GM23338 (cell line): Measurements from ENCODE around the gene PFKFB2. TPM values are rescaled to one million over a fixed set of nuclear protein-coding genes. Genes with fewer than 3 reads are reported as not detected.

Experiments
- ATAC-seq: fragments of 200-7000 bp; cut with Tn5 transposase; 3 replicates; pipeline ENCODE4 v1.9.1; 2020
- DNase-seq: peaks from one replicate; pipeline ENCODE4 v3.0.0-alpha.2; 2015; ENCODE audit warnings: low spot score
- H2AFZ ChIP-seq: fragments of 200-600 bp; sonication (generic); 2 replicates; pipeline ENCODE4 v1.8.0; 2016; ENCODE audit warnings: antibody characterized with exemption, mild to moderate bottlenecking, moderate library complexity
- H3F3A ChIP-seq: fragments of 200-600 bp; sonication (generic); replicated peaks from 2 replicates; pipeline ENCODE4 v1.8.0; 2017; ENCODE audit warnings: antibody characterized with exemption, mixed run types, low read depth
- H3K27ac ChIP-seq: fragments of 200-600 bp; sonication (generic); 2 replicates; pipeline ENCODE4 v1.6.1; 2016; ENCODE audit warnings: low read depth
- H3K27me3 ChIP-seq: fragments of 200-600 bp; sonication (generic); 2 replicates; pipeline ENCODE4 v1.8.0; 2016; ENCODE audit warnings: mild to moderate bottlenecking, mixed run types, moderate library complexity; ENCODE audit not compliant: insufficient read depth
- H3K36me3 ChIP-seq: fragments of 200-600 bp; sonication (generic); 2 replicates; pipeline ENCODE4 v1.8.0; 2016; ENCODE audit warnings: mild to moderate bottlenecking; ENCODE audit not compliant: insufficient read depth
- H3K4me1 ChIP-seq: fragments of 200-600 bp; sonication (generic); 2 replicates; pipeline ENCODE4 v1.8.0; 2016; ENCODE audit warnings: mild to moderate bottlenecking, moderate library complexity; ENCODE audit not compliant: insufficient read depth
- H3K4me2 ChIP-seq: fragments of 200-600 bp; sonication (generic); 2 replicates; pipeline ENCODE4 v1.7.1; 2017; ENCODE audit warnings: mixed run types
- H3K4me3 ChIP-seq: fragments of 200-600 bp; sonication (generic); 2 replicates; pipeline ENCODE4 v1.6.1; 2016; ENCODE audit warnings: mixed run types
- H3K79me2 ChIP-seq: fragments of 200-600 bp; sonication (generic); replicated peaks from 2 replicates; pipeline ENCODE4 v1.8.0; 2017; ENCODE audit warnings: mild to moderate bottlenecking; ENCODE audit not compliant: insufficient read depth
- H3K9me2 ChIP-seq: fragments of 200-600 bp; sonication (generic); 2 replicates; pipeline ENCODE4 v1.8.0; 2017; ENCODE audit not compliant: insufficient read depth
- H4K20me1 ChIP-seq: fragments of 200-600 bp; sonication (generic); replicated peaks from 2 replicates; pipeline ENCODE4 v1.8.0; 2017; ENCODE audit warnings: mild to moderate bottlenecking; ENCODE audit not compliant: insufficient read depth
- H3K27ac Mint-ChIP-seq: 2 replicates; pipeline ENCODE4 v1.8.0; 2020; ENCODE audit warnings: inconsistent platforms, mild to moderate bottlenecking, moderate library complexity, mixed read lengths
- H3K27me3 Mint-ChIP-seq: 3 replicates; pipeline ENCODE4 v1.8.0; 2022; ENCODE audit warnings: low read depth, mild to moderate bottlenecking, moderate library complexity, mixed read lengths, inconsistent platforms; ENCODE audit not compliant: insufficient read depth, poor library complexity
- H3K36me3 Mint-ChIP-seq: 3 replicates; pipeline ENCODE4 v1.8.0; 2021; ENCODE audit warnings: low read depth, mild to moderate bottlenecking, inconsistent platforms, moderate library complexity, mixed read lengths
- H3K4me1 Mint-ChIP-seq: 3 replicates; pipeline ENCODE4 v1.8.0; 2020; ENCODE audit warnings: mild to moderate bottlenecking, inconsistent platforms, mixed read lengths
- H3K4me3 Mint-ChIP-seq: 3 replicates; pipeline ENCODE4 v1.8.0; 2021; ENCODE audit warnings: moderate library complexity, mild to moderate bottlenecking, inconsistent platforms, mixed read lengths
- H3K9me3 Mint-ChIP-seq: 3 replicates; pipeline ENCODE4 v1.8.0; 2020; ENCODE audit warnings: moderate library complexity, mild to moderate bottlenecking, inconsistent platforms, mixed read lengths
- CREB1 ChIP-seq: fragments of 250-450 bp; sonication (Bioruptor Pico); IDR thresholded peaks from 2 replicates; pipeline ENCODE4 v1.5.0; 2020; ENCODE audit warnings: low read depth, mild to moderate bottlenecking, moderate library complexity
- EZH2 ChIP-seq: fragments of 200-600 bp; sonication (generic); IDR thresholded peaks from one replicate; pipeline ENCODE4 v1.8.0; 2017; ENCODE audit warnings: antibody characterized with exemption, mild to moderate bottlenecking, low read depth; ENCODE audit not compliant: unreplicated experiment
- JUNB ChIP-seq: IDR thresholded peaks from one replicate; pipeline ENCODE4 v1.6.1; 2016; ENCODE audit warnings: antibody characterized with exemption; ENCODE audit not compliant: unreplicated experiment
- NANOG ChIP-seq: IDR thresholded peaks from 2 replicates; pipeline ENCODE4 v1.6.1; 2016; ENCODE audit warnings: antibody characterized with exemption, borderline replicate concordance
- POLR2AphosphoS5 ChIP-seq: IDR thresholded peaks from 2 replicates; pipeline ENCODE4 v1.6.1; 2016; ENCODE audit warnings: antibody characterized with exemption, low read depth
- STAT1 ChIP-seq: IDR thresholded peaks from one replicate; pipeline ENCODE4 v1.6.1; 2016; ENCODE audit warnings: antibody characterized with exemption; ENCODE audit not compliant: unreplicated experiment
- ZNF114 ChIP-seq: fragments of 250-450 bp; sonication (Bioruptor Pico); IDR thresholded peaks from 2 replicates; pipeline ENCODE4 v1.5.0; 2020; ENCODE audit warnings: mild to moderate bottlenecking, moderate library complexity
- ZNF331 ChIP-seq: fragments of 250-450 bp; sonication (Bioruptor Pico); IDR thresholded peaks from 2 replicates; pipeline ENCODE4 v1.5.0; 2020; ENCODE audit warnings: low read depth, mild to moderate bottlenecking, moderate library complexity
- polyA plus RNA-seq: library from polyadenylated mRNA; unstranded; fragments of >200 nt; fragmentation: Nextera tagmentation; extraction: Ambion mirVana; gene quantifications from 2 replicates; pipeline ENCODE4 v1.2.1, GENCODE V29; 2016
- total RNA-seq: library from RNA; depleted of rRNA; stranded (reverse); fragments of >200 nt; shearing (Covaris generic); gene quantifications from 2 replicates; pipeline ENCODE4 v1.2.3, GENCODE V29; 2014
- TF ChIP-seq, protein P1 (sequence below): IDR thresholded peaks from one replicate; pipeline ENCODE4 v1.6.1; 2018; ENCODE audit warnings: antibody characterized with exemption; ENCODE audit not compliant: unreplicated experiment
- TF ChIP-seq, protein P2 (sequence below), 2 experiments: fragments of 200-600 bp in 1 of 2; sonication (generic) in 1 of 2; conservative IDR thresholded peaks; 2 replicates each; pipeline versions ENCODE4 v1.5.1 to v1.6.1; 2016 to 2017; ENCODE audit warnings: antibody characterized with exemption in 2 of 2, low read depth in 2 of 2, mild to moderate bottlenecking in 2 of 2, moderate library complexity in 1 of 2
- TF ChIP-seq, protein P3 (sequence below): fragments of 250-450 bp; sonication (Bioruptor Pico); IDR thresholded peaks from 2 replicates; pipeline ENCODE4 v1.5.0; 2020; ENCODE audit warnings: mild to moderate bottlenecking, moderate library complexity
- TF ChIP-seq, protein P4 (sequence below): IDR thresholded peaks from 2 replicates; pipeline ENCODE4 v1.6.1; 2016; ENCODE audit warnings: antibody characterized with exemption

PFKFB2 gene
- total and polyA plus RNA-seq, 2 experiments from 2014 or later: 4.9 to 14.8 TPM

DNA sequence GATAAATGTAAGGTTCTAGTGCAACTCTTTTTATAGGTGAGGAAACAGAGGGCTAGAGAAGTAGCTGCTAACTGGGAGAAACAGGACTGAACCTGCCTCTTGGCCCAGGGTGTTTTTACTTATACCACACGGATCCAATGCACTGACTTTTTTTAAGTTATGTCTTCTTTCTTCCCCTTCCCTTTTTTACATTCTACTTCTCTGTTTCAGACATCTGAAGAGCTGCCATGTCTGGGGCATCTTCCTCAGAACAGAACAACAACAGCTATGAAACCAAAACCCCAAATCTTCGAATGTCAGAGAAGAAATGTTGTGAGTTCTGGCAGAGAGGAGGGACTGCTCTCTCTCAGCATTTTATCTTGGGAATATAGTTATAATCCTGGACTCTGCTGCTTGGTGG, 1.4 kb downstream of the PFKFB2 start:
- DNase-seq (no peak), ATAC-seq (no peak)
- TF ChIP-seq ZNF114 (CRISPR knock-in tag): no peak
- no peak for TF ChIP-seq EZH2
- TF ChIP-seq, protein P1, sequence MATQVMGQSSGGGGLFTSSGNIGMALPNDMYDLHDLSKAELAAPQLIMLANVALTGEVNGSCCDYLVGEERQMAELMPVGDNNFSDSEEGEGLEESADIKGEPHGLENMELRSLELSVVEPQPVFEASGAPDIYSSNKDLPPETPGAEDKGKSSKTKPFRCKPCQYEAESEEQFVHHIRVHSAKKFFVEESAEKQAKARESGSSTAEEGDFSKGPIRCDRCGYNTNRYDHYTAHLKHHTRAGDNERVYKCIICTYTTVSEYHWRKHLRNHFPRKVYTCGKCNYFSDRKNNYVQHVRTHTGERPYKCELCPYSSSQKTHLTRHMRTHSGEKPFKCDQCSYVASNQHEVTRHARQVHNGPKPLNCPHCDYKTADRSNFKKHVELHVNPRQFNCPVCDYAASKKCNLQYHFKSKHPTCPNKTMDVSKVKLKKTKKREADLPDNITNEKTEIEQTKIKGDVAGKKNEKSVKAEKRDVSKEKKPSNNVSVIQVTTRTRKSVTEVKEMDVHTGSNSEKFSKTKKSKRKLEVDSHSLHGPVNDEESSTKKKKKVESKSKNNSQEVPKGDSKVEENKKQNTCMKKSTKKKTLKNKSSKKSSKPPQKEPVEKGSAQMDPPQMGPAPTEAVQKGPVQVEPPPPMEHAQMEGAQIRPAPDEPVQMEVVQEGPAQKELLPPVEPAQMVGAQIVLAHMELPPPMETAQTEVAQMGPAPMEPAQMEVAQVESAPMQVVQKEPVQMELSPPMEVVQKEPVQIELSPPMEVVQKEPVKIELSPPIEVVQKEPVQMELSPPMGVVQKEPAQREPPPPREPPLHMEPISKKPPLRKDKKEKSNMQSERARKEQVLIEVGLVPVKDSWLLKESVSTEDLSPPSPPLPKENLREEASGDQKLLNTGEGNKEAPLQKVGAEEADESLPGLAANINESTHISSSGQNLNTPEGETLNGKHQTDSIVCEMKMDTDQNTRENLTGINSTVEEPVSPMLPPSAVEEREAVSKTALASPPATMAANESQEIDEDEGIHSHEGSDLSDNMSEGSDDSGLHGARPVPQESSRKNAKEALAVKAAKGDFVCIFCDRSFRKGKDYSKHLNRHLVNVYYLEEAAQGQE: no peak
- TF ChIP-seq ZNF331 (CRISPR knock-in tag): no peak
- TF ChIP-seq, protein P2, sequence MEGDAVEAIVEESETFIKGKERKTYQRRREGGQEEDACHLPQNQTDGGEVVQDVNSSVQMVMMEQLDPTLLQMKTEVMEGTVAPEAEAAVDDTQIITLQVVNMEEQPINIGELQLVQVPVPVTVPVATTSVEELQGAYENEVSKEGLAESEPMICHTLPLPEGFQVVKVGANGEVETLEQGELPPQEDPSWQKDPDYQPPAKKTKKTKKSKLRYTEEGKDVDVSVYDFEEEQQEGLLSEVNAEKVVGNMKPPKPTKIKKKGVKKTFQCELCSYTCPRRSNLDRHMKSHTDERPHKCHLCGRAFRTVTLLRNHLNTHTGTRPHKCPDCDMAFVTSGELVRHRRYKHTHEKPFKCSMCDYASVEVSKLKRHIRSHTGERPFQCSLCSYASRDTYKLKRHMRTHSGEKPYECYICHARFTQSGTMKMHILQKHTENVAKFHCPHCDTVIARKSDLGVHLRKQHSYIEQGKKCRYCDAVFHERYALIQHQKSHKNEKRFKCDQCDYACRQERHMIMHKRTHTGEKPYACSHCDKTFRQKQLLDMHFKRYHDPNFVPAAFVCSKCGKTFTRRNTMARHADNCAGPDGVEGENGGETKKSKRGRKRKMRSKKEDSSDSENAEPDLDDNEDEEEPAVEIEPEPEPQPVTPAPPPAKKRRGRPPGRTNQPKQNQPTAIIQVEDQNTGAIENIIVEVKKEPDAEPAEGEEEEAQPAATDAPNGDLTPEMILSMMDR (conservative IDR thresholded peaks at IDR 0.05; ENCODE audit: low read depth in 2 of 2): no peak
- TF ChIP-seq, protein P3, sequence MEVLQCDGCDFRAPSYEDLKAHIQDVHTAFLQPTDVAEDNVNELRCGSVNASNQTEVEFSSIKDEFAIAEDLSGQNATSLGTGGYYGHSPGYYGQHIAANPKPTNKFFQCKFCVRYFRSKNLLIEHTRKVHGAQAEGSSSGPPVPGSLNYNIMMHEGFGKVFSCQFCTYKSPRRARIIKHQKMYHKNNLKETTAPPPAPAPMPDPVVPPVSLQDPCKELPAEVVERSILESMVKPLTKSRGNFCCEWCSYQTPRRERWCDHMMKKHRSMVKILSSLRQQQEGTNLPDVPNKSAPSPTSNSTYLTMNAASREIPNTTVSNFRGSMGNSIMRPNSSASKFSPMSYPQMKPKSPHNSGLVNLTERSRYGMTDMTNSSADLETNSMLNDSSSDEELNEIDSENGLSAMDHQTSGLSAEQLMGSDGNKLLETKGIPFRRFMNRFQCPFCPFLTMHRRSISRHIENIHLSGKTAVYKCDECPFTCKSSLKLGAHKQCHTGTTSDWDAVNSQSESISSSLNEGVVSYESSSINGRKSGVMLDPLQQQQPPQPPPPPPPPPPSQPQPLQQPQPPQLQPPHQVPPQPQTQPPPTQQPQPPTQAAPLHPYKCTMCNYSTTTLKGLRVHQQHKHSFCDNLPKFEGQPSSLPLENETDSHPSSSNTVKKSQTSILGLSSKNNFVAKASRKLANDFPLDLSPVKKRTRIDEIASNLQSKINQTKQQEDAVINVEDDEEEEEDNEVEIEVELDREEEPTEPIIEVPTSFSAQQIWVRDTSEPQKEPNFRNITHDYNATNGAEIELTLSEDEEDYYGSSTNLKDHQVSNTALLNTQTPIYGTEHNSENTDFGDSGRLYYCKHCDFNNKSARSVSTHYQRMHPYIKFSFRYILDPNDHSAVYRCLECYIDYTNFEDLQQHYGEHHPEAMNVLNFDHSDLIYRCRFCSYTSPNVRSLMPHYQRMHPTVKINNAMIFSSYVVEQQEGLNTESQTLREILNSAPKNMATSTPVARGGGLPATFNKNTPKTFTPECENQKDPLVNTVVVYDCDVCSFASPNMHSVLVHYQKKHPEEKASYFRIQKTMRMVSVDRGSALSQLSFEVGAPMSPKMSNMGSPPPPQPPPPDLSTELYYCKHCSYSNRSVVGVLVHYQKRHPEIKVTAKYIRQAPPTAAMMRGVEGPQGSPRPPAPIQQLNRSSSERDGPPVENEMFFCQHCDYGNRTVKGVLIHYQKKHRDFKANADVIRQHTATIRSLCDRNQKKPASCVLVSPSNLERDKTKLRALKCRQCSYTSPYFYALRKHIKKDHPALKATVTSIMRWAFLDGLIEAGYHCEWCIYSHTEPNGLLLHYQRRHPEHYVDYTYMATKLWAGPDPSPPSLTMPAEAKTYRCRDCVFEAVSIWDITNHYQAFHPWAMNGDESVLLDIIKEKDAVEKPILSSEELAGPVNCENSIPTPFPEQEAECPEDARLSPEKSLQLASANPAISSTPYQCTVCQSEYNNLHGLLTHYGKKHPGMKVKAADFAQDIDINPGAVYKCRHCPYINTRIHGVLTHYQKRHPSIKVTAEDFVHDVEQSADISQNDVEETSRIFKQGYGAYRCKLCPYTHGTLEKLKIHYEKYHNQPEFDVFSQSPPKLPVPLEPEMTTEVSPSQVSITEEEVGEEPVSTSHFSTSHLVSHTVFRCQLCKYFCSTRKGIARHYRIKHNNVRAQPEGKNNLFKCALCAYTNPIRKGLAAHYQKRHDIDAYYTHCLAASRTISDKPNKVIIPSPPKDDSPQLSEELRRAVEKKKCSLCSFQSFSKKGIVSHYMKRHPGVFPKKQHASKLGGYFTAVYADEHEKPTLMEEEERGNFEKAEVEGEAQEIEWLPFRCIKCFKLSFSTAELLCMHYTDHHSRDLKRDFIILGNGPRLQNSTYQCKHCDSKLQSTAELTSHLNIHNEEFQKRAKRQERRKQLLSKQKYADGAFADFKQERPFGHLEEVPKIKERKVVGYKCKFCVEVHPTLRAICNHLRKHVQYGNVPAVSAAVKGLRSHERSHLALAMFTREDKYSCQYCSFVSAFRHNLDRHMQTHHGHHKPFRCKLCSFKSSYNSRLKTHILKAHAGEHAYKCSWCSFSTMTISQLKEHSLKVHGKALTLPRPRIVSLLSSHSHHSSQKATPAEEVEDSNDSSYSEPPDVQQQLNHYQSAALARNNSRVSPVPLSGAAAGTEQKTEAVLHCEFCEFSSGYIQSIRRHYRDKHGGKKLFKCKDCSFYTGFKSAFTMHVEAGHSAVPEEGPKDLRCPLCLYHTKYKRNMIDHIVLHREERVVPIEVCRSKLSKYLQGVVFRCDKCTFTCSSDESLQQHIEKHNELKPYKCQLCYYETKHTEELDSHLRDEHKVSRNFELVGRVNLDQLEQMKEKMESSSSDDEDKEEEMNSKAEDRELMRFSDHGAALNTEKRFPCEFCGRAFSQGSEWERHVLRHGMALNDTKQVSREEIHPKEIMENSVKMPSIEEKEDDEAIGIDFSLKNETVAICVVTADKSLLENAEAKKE (CRISPR knock-in tag): no peak
- TF ChIP-seq STAT1: no peak
- TF ChIP-seq CREB1 (CRISPR knock-in tag): no peak
- no peak for TF ChIP-seq POLR2AphosphoS5
- TF ChIP-seq JUNB: no peak
- TF ChIP-seq, protein P4, sequence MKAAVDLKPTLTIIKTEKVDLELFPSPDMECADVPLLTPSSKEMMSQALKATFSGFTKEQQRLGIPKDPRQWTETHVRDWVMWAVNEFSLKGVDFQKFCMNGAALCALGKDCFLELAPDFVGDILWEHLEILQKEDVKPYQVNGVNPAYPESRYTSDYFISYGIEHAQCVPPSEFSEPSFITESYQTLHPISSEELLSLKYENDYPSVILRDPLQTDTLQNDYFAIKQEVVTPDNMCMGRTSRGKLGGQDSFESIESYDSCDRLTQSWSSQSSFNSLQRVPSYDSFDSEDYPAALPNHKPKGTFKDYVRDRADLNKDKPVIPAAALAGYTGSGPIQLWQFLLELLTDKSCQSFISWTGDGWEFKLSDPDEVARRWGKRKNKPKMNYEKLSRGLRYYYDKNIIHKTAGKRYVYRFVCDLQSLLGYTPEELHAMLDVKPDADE: no peak
- TF ChIP-seq NANOG: no peak
- Histone ChIP-seq H3K9me2 (no peaks in the 10 kb centered on the region), H4K20me1 (no peaks in the 10 kb centered on the region; the same call in 1 of the 2 replicates), H3K36me3 (no peaks in the 10 kb centered on the region), H2AFZ (no peak overlapping the region), H3K27ac (no peak overlapping the region), H3K79me2 (peaks cover 11% of the 10 kb centered on the region), H3K4me1 (0 out of 2 replicates have a peak, but pooled peaks cover 10% of the 10 kb centered on the region), H3F3A (no peaks in the 10 kb centered on the region), H3K27me3 (no peaks in the 10 kb centered on the region), H3K4me2 (no peak overlapping the region), H3K4me3 (no peak overlapping the region)
- Mint-ChIP-seq H3K4me1 (peaks cover 33% of the 10 kb centered on the region), H3K4me3 (peak overlapping the region; percentile 30), H3K27ac (no peak overlapping the region), H3K27me3 (peaks cover 5% of the 10 kb centered on the region), H3K9me3 (no peaks in the 10 kb centered on the region; the same call in 2 of the 3 replicates), H3K36me3 (peaks cover 3% of the 10 kb centered on the region; the same call in 2 of the 3 replicates)
